Common myeloid progenitor, CD34-positive (primary cell): Measurements from ENCODE around the gene ITPR2.
A peak's percentile ranks its signal among the peaks of the same experiment; 100 is the strongest.

Experiments used
- CTCF ChIA-PET: fragments of 350-600 bp; sonication (Branson Sonifier 250); formaldehyde crosslinking; loops from one replicate; lab custom pipeline; 2021; ENCODE audit warnings: antibody characterized with exemption; lab: Charles Lee
- POLR2A ChIA-PET: fragments of 350-600 bp; sonication (Branson Sonifier 250); formaldehyde crosslinking; loops from one replicate; lab custom pipeline; 2021; ENCODE audit warnings: antibody characterized with exemption; lab: Charles Lee
- DNase-seq, 3 donors: peaks; one replicate each; pipeline versions ENCODE4 v3.0.0 to v3.0.0-alpha.2; 2013
- H3K27ac ChIP-seq, 2 experiments: 1 replicate in 1 of 2; 2 replicates in 1 of 2; pipeline ENCODE4 v1.7.0; 2013; ENCODE audit warnings: inconsistent platforms in 2 of 2, low read length in 2 of 2, mild to moderate bottlenecking in 2 of 2, low read depth in 1 of 2, moderate library complexity in 1 of 2; ENCODE audit not compliant: severe bottlenecking in 2 of 2, insufficient read depth in 1 of 2, poor library complexity in 1 of 2
- H3K27me3 ChIP-seq, 5 experiments: replicated peaks in 2 of 5; 1 replicate in 3 of 5; 2 replicates in 2 of 5; pipeline versions ENCODE4 v1.6.1 to v1.7.0; 2013; ENCODE audit warnings: low read length in 4 of 5, mild to moderate bottlenecking in 2 of 5, moderate library complexity in 2 of 5, inconsistent platforms in 1 of 5; ENCODE audit not compliant: insufficient read depth in 5 of 5, control insufficient read depth in 4 of 5
- H3K36me3 ChIP-seq, 4 experiments: 1 replicate in 2 of 4; 2 replicates in 2 of 4; pipeline versions ENCODE4 v1.6.1 to v1.7.0; 2013; ENCODE audit warnings: low read length in 3 of 4, control low read depth in 1 of 4, mild to moderate bottlenecking in 1 of 4; ENCODE audit not compliant: control insufficient read depth in 4 of 4, insufficient read depth in 4 of 4
- H3K4me1 ChIP-seq, 4 experiments: 1 replicate in 3 of 4; 2 replicates in 1 of 4; pipeline versions ENCODE4 v1.6.1 to v1.7.1; 2013; ENCODE audit warnings: low read length in 3 of 4, mild to moderate bottlenecking in 3 of 4, control low read depth in 1 of 4, inconsistent platforms in 1 of 4, moderate library complexity in 1 of 4; ENCODE audit not compliant: control insufficient read depth in 4 of 4, insufficient read depth in 4 of 4; ENCODE audit errors: control extremely low read depth in 1 of 4
- H3K4me3 ChIP-seq, 7 experiments: 1 replicate in 4 of 7; 2 replicates in 3 of 7; pipeline versions ENCODE4 v1.5.1 to v1.7.0; 2013; ENCODE audit warnings: mild to moderate bottlenecking in 7 of 7, low read length in 6 of 7, moderate library complexity in 6 of 7, inconsistent platforms in 2 of 7, low read depth in 2 of 7, control low read depth in 1 of 7; ENCODE audit not compliant: insufficient read depth in 4 of 7, control insufficient read depth in 1 of 7; ENCODE audit errors: extremely low read depth in 1 of 7
- H3K9me3 ChIP-seq, 5 experiments: 1 replicate in 4 of 5; 2 replicates in 1 of 5; pipeline versions ENCODE4 v1.6.1 to v1.7.1; 2013; ENCODE audit warnings: low read length in 4 of 5, mild to moderate bottlenecking in 2 of 5, inconsistent platforms in 1 of 5, low read depth in 1 of 5, moderate library complexity in 1 of 5; ENCODE audit not compliant: control insufficient read depth in 4 of 5, insufficient read depth in 2 of 5; ENCODE audit errors: control extremely low read depth in 1 of 5
- WGBS: methylation state at CpG from one replicate; pipeline ENCODE4 v1.1.5; 2013; ENCODE audit not compliant: insufficient coverage; 5-methylcytosine and 5-hydroxymethylcytosine counted together

ITPR2 gene

GRCh38 chr12:26290565-26290964, 542.4 kb downstream of the ITPR2 start:
- DNase-seq: no peak
- 100% methylated on average over 2 of the region's 2 CpGs for WGBS
- peaks cover 3 to 31% (median 21%) of the 10 kb centered on the region in 4 experiments for H3K4me1 ChIP-seq
- ChIA-PET POLR2A (no interaction called here), CTCF (interaction anchor here (1.2 kb wide), 2 partner anchors 16 to 23 kb away, joined by 3 to 4 read pairs; no protein-coding TSS in a partner anchor)
- H3K27me3 ChIP-seq: no peaks in the 10 kb centered on the region
- H3K4me3 ChIP-seq: no peak overlapping the region
- no peaks in the 10 kb centered on the region for H3K36me3 ChIP-seq
- H3K27ac ChIP-seq: no peak overlapping the region
- no peaks in the 10 kb centered on the region for H3K9me3 ChIP-seq

GRCh38 chr12:26287671-26288381, 545.2 kb downstream of the ITPR2 start:
- ChIA-PET CTCF (interaction anchor here (0.9 to 3.5 kb wide), 3 partner anchors 9 to 61 kb away, joined by 3 to 21 read pairs (median 4); no protein-coding TSS in a partner anchor), POLR2A (interaction anchor here (1.3 kb wide), 1 partner anchor 13 kb away, joined by 4 read pairs; no protein-coding TSS in a partner anchor)

More at GRCh38 chr12:26287671-26288381, 545.2 kb downstream of the ITPR2 start:
- Histone ChIP-seq H3K27me3 (no peaks in the 10 kb centered on the region), H3K27ac (no peak overlapping the region), H3K4me1 (peaks cover 3 to 33% (median 21%) of the 10 kb centered on the region in 4 experiments), H3K4me3 (peak overlapping the region in 1 of 7 experiments; percentile 31), H3K36me3 (no peaks in the 10 kb centered on the region), H3K9me3 (no peaks in the 10 kb centered on the region)
- DNase-seq: peak; percentile 36 to 77 (median 71)
- 42% methylated on average over 13 of the region's 14 CpGs for WGBS
